Neural progenitor cell (in vitro differentiated cells): ENCODE measurements around the gene ZNF107.

Experiments used
- CTCF ChIP-seq: fragments of 200-600 bp; sonication (generic); IDR thresholded peaks from 2 replicates; pipeline ENCODE4 v1.5.1; 2017; ENCODE audit warnings: antibody characterized with exemption, mild to moderate bottlenecking
- EZH2 ChIP-seq: fragments of 200-600 bp; sonication (generic); IDR thresholded peaks from 2 replicates; pipeline ENCODE4 v1.6.1; 2017; ENCODE audit warnings: antibody characterized with exemption, mild to moderate bottlenecking, moderate library complexity

- no peak for TF ChIP-seq EZH2
- TF ChIP-seq CTCF, result no peak
These were observed 37.2 kb upstream of the ZNF107 start for GRCh38 chr7:64628721-64629120.
